Liver (tissue), 9 donors: ENCODE measurements around the gene MUC6. TPM values are rescaled to one million over a fixed set of nuclear protein-coding genes. Genes with fewer than 3 reads are reported as not detected.

Experiments used
- DNase-seq: peaks from one replicate; pipeline ENCODE4 v3.0.0-alpha.2; 2017; ENCODE audit warnings: low spot score
- H3K27ac ChIP-seq, 2 donors: one replicate each; pipeline ENCODE4 v1.7.0; 2013; ENCODE audit warnings: inconsistent platforms in 2 of 2, low read length in 2 of 2, control low read depth in 1 of 2, low read depth in 1 of 2, mild to moderate bottlenecking in 1 of 2
- H3K27me3 ChIP-seq, 4 donors: one replicate each; pipeline versions ENCODE4 v1.6.1 to v1.7.0; 2013; ENCODE audit warnings: low read length in 3 of 4, inconsistent platforms in 1 of 4, mild to moderate bottlenecking in 1 of 4, moderate library complexity in 1 of 4; ENCODE audit not compliant: control insufficient read depth in 4 of 4, insufficient read depth in 4 of 4
- H3K36me3 ChIP-seq, 4 donors: one replicate each; pipeline versions ENCODE4 v1.6.1 to v1.7.0; 2013; ENCODE audit warnings: low read length in 3 of 4, mild to moderate bottlenecking in 3 of 4, low read depth in 1 of 4, moderate library complexity in 1 of 4; ENCODE audit not compliant: control insufficient read depth in 4 of 4, insufficient read depth in 3 of 4
- H3K4me1 ChIP-seq, 4 donors: one replicate each; pipeline versions ENCODE4 v1.6.1 to v1.7.0; 2013; ENCODE audit warnings: low read length in 3 of 4, mild to moderate bottlenecking in 3 of 4, moderate library complexity in 1 of 4; ENCODE audit not compliant: control insufficient read depth in 4 of 4, insufficient read depth in 4 of 4
- H3K4me3 ChIP-seq, 3 donors: one replicate each; pipeline versions ENCODE4 v1.6.1 to v1.7.0; 2013; ENCODE audit warnings: low read length in 3 of 3, control low read depth in 1 of 3, low read depth in 1 of 3, mild to moderate bottlenecking in 1 of 3
- H3K9ac ChIP-seq, 2 donors: one replicate each; pipeline ENCODE4 v1.7.0; 2013; ENCODE audit warnings: low read length in 2 of 2, mild to moderate bottlenecking in 2 of 2, moderate library complexity in 2 of 2, control low read depth in 1 of 2, low read depth in 1 of 2
- H3K9me3 ChIP-seq, 4 donors: one replicate each; pipeline versions ENCODE4 v1.6.1 to v1.7.0; 2013; ENCODE audit warnings: low read length in 3 of 4; ENCODE audit not compliant: control insufficient read depth in 4 of 4
- EGR1 ChIP-seq, 2 donors: IDR thresholded peaks; 2 replicates each; pipeline ENCODE4 v1.6.1; 2016 to 2018; ENCODE audit warnings: antibody characterized with exemption in 2 of 2, low read depth in 2 of 2
- FOXA1 ChIP-seq: IDR thresholded peaks from 2 replicates; pipeline ENCODE4 v1.6.1; 2016; ENCODE audit warnings: antibody characterized with exemption
- FOXA2 ChIP-seq: IDR thresholded peaks from 2 replicates; pipeline ENCODE4 v1.6.1; 2016; ENCODE audit warnings: antibody characterized with exemption
- GABPA ChIP-seq, 2 donors: IDR thresholded peaks in 1 of 2; conservative IDR thresholded peaks in 1 of 2; 2 replicates each; pipeline ENCODE4 v1.6.1; 2016; ENCODE audit warnings: antibody characterized with exemption in 2 of 2, mild to moderate bottlenecking in 1 of 2, moderate library complexity in 1 of 2
- HNF4G ChIP-seq: IDR thresholded peaks from 2 replicates; pipeline ENCODE4 v1.6.1; 2016; ENCODE audit warnings: antibody characterized with exemption
- JUND ChIP-seq, 2 donors: IDR thresholded peaks; 2 replicates each; pipeline ENCODE4 v1.6.1; 2016; ENCODE audit warnings: antibody characterized with exemption in 2 of 2
- MAX ChIP-seq: IDR thresholded peaks from 2 replicates; pipeline ENCODE4 v1.6.1; 2016; ENCODE audit warnings: antibody characterized with exemption
- NR2F2 ChIP-seq: IDR thresholded peaks from 2 replicates; pipeline ENCODE4 v1.6.1; 2016; ENCODE audit warnings: antibody characterized with exemption
- RAD21 ChIP-seq, 2 donors: IDR thresholded peaks; 2 replicates each; pipeline ENCODE4 v1.6.1; 2016; ENCODE audit warnings: antibody characterized with exemption in 2 of 2, mild to moderate bottlenecking in 2 of 2
- RXRA ChIP-seq, 2 donors: IDR thresholded peaks; 2 replicates each; pipeline ENCODE4 v1.6.1; 2017 to 2018; ENCODE audit warnings: antibody characterized with exemption in 2 of 2, mild to moderate bottlenecking in 1 of 2
- SP1 ChIP-seq: IDR thresholded peaks from 2 replicates; pipeline ENCODE4 v1.6.1; 2018; ENCODE audit warnings: antibody characterized with exemption, mild to moderate bottlenecking
- TAF1 ChIP-seq: conservative IDR thresholded peaks from 2 replicates; pipeline ENCODE4 v1.6.1; 2016; ENCODE audit warnings: antibody characterized with exemption, mild to moderate bottlenecking
- YY1 ChIP-seq: IDR thresholded peaks from 2 replicates; pipeline ENCODE4 v1.6.1; 2016; ENCODE audit warnings: antibody characterized with exemption, mild to moderate bottlenecking
- ZBTB33 ChIP-seq: IDR thresholded peaks from 2 replicates; pipeline ENCODE4 v1.6.1; 2016; ENCODE audit warnings: antibody characterized with exemption
- WGBS: extraction: QIAGEN DNeasy Blood & Tissue Kit; methylation state at CpG from one replicate; pipeline ENCODE4 v1.1.7; 2013; 5-methylcytosine and 5-hydroxymethylcytosine counted together
- polyA plus RNA-seq, 2 donors: library from polyadenylated mRNA; stranded (reverse) in 1 of 2; unstranded in 1 of 2; fragments of 200-250 nt in 1 of 2; fragments of >200 nt in 1 of 2; fragmentation: Nextera tagmentation in 1 of 2; extraction: Ambion mirVana in 1 of 2; gene quantifications; one replicate each; pipeline versions ENCODE4 v1.2.1 to v1.2.3, GENCODE V29; 2013 to 2015
- total RNA-seq, 2 donors: library from RNA; depleted of rRNA; stranded (reverse); fragments of >200 nt; gene quantifications; one replicate each; pipeline ENCODE4 v1.2.3, GENCODE V29; 2014
- TF ChIP-seq, protein P1 (sequence below): fragments of 150-350 bp; IDR thresholded peaks from 2 replicates; pipeline ENCODE4 v1.5.1; 2017; ENCODE audit warnings: improper control_type of control experiment, low read depth, low read length; ENCODE audit not compliant: missing input control
- TF ChIP-seq, protein P2 (sequence below): IDR thresholded peaks from 2 replicates; pipeline ENCODE4 v1.6.1; 2016; ENCODE audit warnings: antibody characterized with exemption
- TF ChIP-seq, protein P3 (sequence below): IDR thresholded peaks from 2 replicates; pipeline ENCODE4 v1.6.1; 2016; ENCODE audit warnings: antibody characterized with exemption, mild to moderate bottlenecking
- donor health status: healthy.
- donor health status: healthy.
- donor health status: healthy.
- donor health status: healthy.
- donor health status: healthy.

Gene MUC6
- total and polyA plus RNA-seq, 4 donors: 0.05 to 0.54 (median 0.18) TPM

DNA sequence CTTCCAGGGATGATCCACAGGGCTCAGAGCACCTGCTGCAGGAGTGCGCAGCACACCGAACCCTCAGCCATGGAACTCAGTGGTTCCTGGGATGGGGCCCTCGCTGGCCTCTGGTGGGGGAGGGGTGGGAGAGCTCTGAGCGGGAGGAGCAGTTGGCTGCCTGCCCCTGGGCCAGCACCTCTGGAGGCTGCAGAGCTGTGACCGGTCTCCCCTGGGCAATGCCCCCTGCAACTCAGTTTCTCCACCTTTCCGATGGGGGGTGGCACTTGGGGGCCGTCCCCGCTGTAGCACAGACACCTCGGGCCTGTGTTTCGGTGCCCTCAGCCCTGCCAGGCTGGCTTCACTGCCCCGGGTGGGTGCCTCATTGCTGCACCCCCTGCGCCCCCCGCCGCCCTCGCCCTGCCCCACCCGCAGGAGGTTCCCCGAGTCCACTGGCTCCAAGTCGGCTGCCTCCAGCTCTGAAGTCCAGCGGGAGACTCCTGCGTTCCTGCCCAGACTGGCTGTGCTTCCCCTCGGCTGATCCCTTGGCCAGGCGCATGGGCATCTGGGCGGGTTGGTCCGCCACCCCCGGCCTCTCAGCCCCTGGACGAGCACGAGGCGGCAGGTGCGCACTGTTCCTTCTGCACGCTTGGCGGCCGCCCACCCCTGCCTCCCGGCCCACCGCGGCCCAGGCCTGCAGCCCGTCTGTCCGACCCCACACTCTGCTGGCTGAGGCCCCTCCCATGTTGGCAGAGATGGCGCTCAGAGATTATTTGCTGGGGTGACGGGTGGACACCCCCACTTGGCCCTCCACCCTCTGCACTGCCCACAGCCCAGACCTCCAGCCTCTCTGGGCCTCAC lies 1.8 kb downstream of the MUC6 start:
- H3K27me3 ChIP-seq: no peaks in the 10 kb centered on the region
- H3K27ac ChIP-seq: no peak overlapping the region
- no peak overlapping the region for H3K9ac ChIP-seq
- H3K4me3 ChIP-seq: no peak overlapping the region
- DNase-seq: no peak
- WGBS: 76% methylated on average over 39 of the region's 39 CpGs
- no peaks in the 10 kb centered on the region for H3K4me1 ChIP-seq
- no peak for TF ChIP-seq EGR1 (IDR thresholded peaks at IDR 0.05; ENCODE audit: low read depth in 2 of 2)
- TF ChIP-seq, protein P1, sequence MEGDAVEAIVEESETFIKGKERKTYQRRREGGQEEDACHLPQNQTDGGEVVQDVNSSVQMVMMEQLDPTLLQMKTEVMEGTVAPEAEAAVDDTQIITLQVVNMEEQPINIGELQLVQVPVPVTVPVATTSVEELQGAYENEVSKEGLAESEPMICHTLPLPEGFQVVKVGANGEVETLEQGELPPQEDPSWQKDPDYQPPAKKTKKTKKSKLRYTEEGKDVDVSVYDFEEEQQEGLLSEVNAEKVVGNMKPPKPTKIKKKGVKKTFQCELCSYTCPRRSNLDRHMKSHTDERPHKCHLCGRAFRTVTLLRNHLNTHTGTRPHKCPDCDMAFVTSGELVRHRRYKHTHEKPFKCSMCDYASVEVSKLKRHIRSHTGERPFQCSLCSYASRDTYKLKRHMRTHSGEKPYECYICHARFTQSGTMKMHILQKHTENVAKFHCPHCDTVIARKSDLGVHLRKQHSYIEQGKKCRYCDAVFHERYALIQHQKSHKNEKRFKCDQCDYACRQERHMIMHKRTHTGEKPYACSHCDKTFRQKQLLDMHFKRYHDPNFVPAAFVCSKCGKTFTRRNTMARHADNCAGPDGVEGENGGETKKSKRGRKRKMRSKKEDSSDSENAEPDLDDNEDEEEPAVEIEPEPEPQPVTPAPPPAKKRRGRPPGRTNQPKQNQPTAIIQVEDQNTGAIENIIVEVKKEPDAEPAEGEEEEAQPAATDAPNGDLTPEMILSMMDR: no peak
- no peak for TF ChIP-seq FOXA2
- TF ChIP-seq GABPA (IDR thresholded peaks at IDR 0.05 in 1 of 2, conservative IDR thresholded peaks at IDR 0.05 in 1 of 2): no peak
- TF ChIP-seq, protein P2, sequence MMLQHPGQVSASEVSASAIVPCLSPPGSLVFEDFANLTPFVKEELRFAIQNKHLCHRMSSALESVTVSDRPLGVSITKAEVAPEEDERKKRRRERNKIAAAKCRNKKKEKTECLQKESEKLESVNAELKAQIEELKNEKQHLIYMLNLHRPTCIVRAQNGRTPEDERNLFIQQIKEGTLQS: no peak
- TF ChIP-seq YY1: no peak
- no peak for TF ChIP-seq FOXA1
- TF ChIP-seq NR2F2: no peak
- no peaks in the 10 kb centered on the region for H3K36me3 ChIP-seq
- no peaks in the 10 kb centered on the region for H3K9me3 ChIP-seq

GRCh38 chr11:1034001-1034400 lies 2.5 kb downstream of the MUC6 start:
- DNase-seq: no peak
- Histone ChIP-seq H3K4me3 (no peak overlapping the region), H3K27ac (no peak overlapping the region)

More at GRCh38 chr11:1034001-1034400, 2.5 kb downstream of the MUC6 start:
- no peaks in the 10 kb centered on the region for H3K36me3 ChIP-seq
- H3K9me3 ChIP-seq: no peaks in the 10 kb centered on the region
- H3K9ac ChIP-seq: no peak overlapping the region
- WGBS: 78% methylated on average over 8 of the region's 8 CpGs
- H3K4me1 ChIP-seq: no peaks in the 10 kb centered on the region
- TF ChIP-seq, protein P3, sequence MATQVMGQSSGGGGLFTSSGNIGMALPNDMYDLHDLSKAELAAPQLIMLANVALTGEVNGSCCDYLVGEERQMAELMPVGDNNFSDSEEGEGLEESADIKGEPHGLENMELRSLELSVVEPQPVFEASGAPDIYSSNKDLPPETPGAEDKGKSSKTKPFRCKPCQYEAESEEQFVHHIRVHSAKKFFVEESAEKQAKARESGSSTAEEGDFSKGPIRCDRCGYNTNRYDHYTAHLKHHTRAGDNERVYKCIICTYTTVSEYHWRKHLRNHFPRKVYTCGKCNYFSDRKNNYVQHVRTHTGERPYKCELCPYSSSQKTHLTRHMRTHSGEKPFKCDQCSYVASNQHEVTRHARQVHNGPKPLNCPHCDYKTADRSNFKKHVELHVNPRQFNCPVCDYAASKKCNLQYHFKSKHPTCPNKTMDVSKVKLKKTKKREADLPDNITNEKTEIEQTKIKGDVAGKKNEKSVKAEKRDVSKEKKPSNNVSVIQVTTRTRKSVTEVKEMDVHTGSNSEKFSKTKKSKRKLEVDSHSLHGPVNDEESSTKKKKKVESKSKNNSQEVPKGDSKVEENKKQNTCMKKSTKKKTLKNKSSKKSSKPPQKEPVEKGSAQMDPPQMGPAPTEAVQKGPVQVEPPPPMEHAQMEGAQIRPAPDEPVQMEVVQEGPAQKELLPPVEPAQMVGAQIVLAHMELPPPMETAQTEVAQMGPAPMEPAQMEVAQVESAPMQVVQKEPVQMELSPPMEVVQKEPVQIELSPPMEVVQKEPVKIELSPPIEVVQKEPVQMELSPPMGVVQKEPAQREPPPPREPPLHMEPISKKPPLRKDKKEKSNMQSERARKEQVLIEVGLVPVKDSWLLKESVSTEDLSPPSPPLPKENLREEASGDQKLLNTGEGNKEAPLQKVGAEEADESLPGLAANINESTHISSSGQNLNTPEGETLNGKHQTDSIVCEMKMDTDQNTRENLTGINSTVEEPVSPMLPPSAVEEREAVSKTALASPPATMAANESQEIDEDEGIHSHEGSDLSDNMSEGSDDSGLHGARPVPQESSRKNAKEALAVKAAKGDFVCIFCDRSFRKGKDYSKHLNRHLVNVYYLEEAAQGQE: no peak
- no peak for TF ChIP-seq RAD21 (IDR thresholded peaks at IDR 0.05)
- TF ChIP-seq GABPA (IDR thresholded peaks at IDR 0.05 in 1 of 2, conservative IDR thresholded peaks at IDR 0.05 in 1 of 2): no peak
- TF ChIP-seq FOXA2: no peak
- no peak for TF ChIP-seq SP1
- TF ChIP-seq EGR1 (IDR thresholded peaks at IDR 0.05; ENCODE audit: low read depth in 2 of 2): no peak
- TF ChIP-seq, protein P2: no peak
- TF ChIP-seq FOXA1: no peak
- TF ChIP-seq ZBTB33: no peak
- no peak for TF ChIP-seq YY1
- TF ChIP-seq NR2F2: no peak
- TF ChIP-seq RXRA (IDR thresholded peaks at IDR 0.05): no peak
- no peak for TF ChIP-seq TAF1
- no peak for TF ChIP-seq MAX
- no peak for TF ChIP-seq HNF4G
- TF ChIP-seq, protein P1: no peak
- no peak for TF ChIP-seq JUND (IDR thresholded peaks at IDR 0.05)
- no peaks in the 10 kb centered on the region for H3K27me3 ChIP-seq
